ENCODE measurements around the gene GLYATL3. TPM values are rescaled to one million over a fixed set of nuclear protein-coding genes. Genes with fewer than 3 reads are reported as not detected.

The GLYATL3 gene
- total RNA-seq, 1 donor from 2014 or later = not detected

GRCh38 chr6:49535795-49536194 lies 36.1 kb downstream of the GLYATL3 start:
- no peak overlapping the region for H3K4me3 Mint-ChIP-seq (ENCODE audit: unreplicated experiment)

GRCh38 chr6:49539102-49539501 lies 39.4 kb downstream of the GLYATL3 start:
- Mint-ChIP-seq H3K27ac (ENCODE audit: unreplicated experiment) (no peak overlapping the region), H3K4me1 (ENCODE audit: unreplicated experiment) (no peaks in the 10 kb centered on the region), H3K36me3 (ENCODE audit: low read depth, unreplicated experiment) (no peaks in the 10 kb centered on the region), H3K4me3 (ENCODE audit: unreplicated experiment) (no peak overlapping the region), H3K9me3 (ENCODE audit: unreplicated experiment) (no peaks in the 10 kb centered on the region), H3K27me3 (ENCODE audit: unreplicated experiment) (peaks cover 2% of the 10 kb centered on the region)
- DNase-seq (ENCODE audit: low spot score) = no peak
- no peak for TF ChIP-seq CTCF (IDR thresholded peaks at IDR 0.05; ENCODE audit: unreplicated experiment)

More at GRCh38 chr6:49535795-49536194, 36.1 kb downstream of the GLYATL3 start:
- peaks cover 2% of the 10 kb centered on the region for H3K27me3 Mint-ChIP-seq (ENCODE audit: unreplicated experiment)
- H3K4me1 Mint-ChIP-seq (ENCODE audit: unreplicated experiment) = no peaks in the 10 kb centered on the region
- H3K9me3 Mint-ChIP-seq (ENCODE audit: unreplicated experiment) = no peaks in the 10 kb centered on the region
- DNase-seq (ENCODE audit: low spot score) = no peak
- H3K27ac Mint-ChIP-seq (ENCODE audit: unreplicated experiment) = no peak overlapping the region
- H3K36me3 Mint-ChIP-seq (ENCODE audit: low read depth, unreplicated experiment) = no peaks in the 10 kb centered on the region
- no peak for TF ChIP-seq CTCF (IDR thresholded peaks at IDR 0.05; ENCODE audit: unreplicated experiment)

GRCh38 chr6:49540614-49541013 lies 40.9 kb downstream of the GLYATL3 start:
- H3K27me3 Mint-ChIP-seq (ENCODE audit: unreplicated experiment) = peaks cover 2% of the 10 kb centered on the region
- H3K36me3 Mint-ChIP-seq (ENCODE audit: low read depth, unreplicated experiment) = no peaks in the 10 kb centered on the region
- no peak for DNase-seq (ENCODE audit: low spot score)
- no peaks in the 10 kb centered on the region for H3K4me1 Mint-ChIP-seq (ENCODE audit: unreplicated experiment)
- H3K9me3 Mint-ChIP-seq (ENCODE audit: unreplicated experiment) = no peaks in the 10 kb centered on the region
- no peak overlapping the region for H3K27ac Mint-ChIP-seq (ENCODE audit: unreplicated experiment)
- no peak overlapping the region for H3K4me3 Mint-ChIP-seq (ENCODE audit: unreplicated experiment)
- no peak for TF ChIP-seq CTCF (IDR thresholded peaks at IDR 0.05; ENCODE audit: unreplicated experiment)

GRCh38 chr6:49541210-49541724 lies 41.5 kb downstream of the GLYATL3 start:
- Mint-ChIP-seq H3K36me3 (ENCODE audit: low read depth, unreplicated experiment) (no peaks in the 10 kb centered on the region), H3K27ac (ENCODE audit: unreplicated experiment) (no peak overlapping the region)

More at GRCh38 chr6:49541210-49541724, 41.5 kb downstream of the GLYATL3 start:
- peaks cover 2% of the 10 kb centered on the region for H3K27me3 Mint-ChIP-seq (ENCODE audit: unreplicated experiment)
- TF ChIP-seq CTCF (IDR thresholded peaks at IDR 0.05; ENCODE audit: unreplicated experiment) = no peak
- no peaks in the 10 kb centered on the region for H3K9me3 Mint-ChIP-seq (ENCODE audit: unreplicated experiment)
- H3K4me1 Mint-ChIP-seq (ENCODE audit: unreplicated experiment) = no peaks in the 10 kb centered on the region
- no peak overlapping the region for H3K4me3 Mint-ChIP-seq (ENCODE audit: unreplicated experiment)
- no peak for DNase-seq (ENCODE audit: low spot score)
